ENCODE data around the gene PSMD9.

Gene PSMD9

DNA sequence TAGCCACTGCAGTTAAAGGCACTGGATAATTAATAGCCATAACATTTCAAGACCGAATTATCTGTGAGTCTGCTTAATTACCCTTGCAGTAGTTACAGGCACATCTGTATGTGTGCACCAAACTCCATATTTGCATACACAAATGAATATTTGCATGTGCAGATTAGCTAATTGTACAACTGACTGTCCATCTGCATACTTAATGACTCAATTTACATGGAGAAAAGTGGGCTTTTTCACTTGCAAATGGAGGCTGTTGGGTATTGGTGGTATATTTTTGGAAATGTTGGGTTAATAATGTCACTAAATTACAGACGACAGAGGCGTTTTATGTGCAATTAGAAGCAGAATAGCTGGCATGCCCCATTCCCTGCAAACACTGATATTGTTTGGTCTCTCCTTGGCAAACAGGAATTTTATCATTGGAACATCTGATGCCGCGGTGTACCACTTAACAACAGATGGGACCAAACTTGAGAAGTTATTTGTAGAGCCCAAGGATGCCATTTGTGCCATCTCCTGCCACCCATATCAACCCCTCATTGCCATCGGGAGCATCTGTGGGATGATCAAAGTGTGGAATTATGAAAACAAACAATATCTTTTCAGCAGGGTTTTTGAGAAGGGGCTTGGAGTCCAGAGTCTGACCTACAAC lies 69.4 kb downstream of the PSMD9 start:
- DNase-seq: no peak

DNA sequence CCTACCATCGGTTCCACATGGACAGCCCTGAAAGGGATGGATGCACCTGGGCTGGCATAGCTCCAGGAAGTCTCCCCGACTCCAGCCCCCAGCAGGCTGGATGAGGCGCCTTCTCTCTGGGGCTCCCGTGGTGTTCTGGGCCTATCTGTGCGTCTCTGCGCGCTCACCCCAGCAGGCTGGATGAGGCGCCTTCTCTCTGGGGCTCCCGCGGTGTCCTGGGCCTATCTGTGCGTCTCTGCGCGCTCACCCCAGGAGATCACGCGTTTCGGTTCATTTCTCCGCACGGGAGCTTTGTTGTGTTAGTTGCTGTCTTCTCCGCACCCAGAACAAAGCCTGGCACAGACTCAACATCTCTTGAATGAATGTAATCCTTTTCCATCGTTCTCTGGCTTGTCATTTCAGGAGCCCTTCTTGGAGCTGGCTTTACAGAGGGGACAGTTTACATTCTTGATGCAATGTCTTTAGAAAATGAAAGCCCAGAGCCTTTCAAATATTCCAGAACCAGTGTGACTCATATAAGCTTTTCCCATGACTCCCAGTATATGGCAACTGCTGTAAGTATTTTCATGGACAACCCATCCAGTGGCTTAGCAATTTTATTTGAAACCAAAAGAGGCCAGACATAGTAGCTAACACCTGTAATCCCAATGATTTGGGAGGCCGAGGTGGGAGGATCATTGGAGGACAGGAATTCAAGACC lies 70.1 kb downstream of the PSMD9 start:
- DNase-seq: no peak

DNA sequence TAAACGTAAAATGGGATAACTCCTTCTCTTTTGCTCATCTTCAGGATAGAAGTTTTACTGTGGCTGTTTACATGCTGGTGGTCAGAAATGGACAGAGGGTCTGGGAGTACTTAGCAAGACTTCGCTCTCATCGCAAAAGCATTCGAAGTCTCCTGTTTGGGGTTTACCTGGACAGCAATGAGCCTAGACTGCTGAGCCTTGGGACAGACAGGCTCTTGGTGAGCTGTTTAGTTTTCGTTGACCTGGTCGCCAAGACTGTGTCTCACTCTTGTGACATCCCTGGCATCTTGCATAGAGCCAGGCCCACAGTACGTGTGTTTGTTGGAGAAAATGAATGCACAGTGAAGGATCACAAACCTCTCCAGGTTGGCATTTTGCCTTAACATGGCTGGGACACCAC lies 72.0 kb downstream of the PSMD9 start:
- no peak for DNase-seq

DNA sequence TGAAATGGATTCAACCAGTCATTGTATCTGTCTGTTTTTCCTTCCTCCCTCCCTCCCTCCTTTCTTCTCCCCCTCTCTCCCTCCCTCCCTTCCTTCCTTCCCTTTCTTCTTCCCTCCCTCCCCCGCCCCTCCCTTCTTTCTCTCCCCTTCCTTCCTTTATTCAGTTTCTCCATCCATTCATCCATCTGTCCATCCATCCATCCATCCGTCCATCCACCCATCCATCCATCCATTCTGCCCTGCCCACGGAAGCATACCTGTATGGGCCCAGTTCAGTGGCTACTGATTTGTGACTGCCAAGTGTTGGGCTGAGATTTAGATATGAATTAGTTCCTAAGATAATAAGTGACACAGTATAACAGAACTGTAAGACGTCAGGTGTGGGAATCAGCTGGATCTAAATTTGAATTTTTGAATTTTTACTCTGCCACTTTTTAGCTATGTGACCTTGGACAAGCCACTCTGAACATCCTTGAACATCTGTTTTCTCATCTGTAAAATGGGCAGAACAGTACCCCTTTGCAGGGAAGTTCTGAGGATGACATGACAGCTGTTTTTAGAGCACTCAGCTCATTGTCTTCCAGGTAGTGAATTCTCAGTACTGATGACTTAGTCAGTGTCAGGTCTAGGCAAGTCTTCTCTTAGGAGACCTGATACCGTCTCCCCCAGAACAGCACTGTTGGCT lies 72.7 kb downstream of the PSMD9 start:
- no peak for DNase-seq

DNA sequence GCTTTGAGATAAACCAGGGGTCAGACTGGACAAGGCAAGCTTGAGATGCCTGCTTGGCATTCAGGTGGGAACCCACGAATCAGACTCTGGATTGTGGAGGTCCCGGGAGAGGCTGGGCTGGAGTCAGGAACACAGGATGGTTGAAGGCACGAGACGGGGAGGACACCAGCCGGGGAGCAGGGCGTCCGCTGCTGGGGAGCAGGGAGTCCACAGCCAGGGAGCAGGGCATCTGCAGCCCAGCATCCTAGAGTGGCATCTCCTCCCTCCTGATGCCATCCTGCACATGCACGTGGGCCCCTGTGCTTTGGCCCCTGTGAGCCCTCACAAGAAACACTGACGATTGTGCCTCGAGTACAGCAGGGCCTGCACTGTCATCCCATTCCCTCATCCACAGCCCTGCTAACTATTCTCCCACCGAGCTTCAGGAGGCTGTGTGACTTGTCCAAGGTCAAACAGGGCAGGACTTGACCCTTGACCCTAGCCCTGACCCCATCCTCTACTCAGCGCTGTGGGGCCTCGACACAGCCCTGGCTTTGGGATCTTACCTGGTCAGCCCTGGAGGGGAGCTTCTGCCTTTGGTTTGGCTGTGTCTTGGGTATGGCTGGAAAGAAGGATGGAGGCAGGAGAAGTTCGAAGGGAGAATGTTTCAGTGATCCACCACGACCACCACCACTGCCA lies 74.9 kb downstream of the PSMD9 start:
- no peak for DNase-seq

DNA sequence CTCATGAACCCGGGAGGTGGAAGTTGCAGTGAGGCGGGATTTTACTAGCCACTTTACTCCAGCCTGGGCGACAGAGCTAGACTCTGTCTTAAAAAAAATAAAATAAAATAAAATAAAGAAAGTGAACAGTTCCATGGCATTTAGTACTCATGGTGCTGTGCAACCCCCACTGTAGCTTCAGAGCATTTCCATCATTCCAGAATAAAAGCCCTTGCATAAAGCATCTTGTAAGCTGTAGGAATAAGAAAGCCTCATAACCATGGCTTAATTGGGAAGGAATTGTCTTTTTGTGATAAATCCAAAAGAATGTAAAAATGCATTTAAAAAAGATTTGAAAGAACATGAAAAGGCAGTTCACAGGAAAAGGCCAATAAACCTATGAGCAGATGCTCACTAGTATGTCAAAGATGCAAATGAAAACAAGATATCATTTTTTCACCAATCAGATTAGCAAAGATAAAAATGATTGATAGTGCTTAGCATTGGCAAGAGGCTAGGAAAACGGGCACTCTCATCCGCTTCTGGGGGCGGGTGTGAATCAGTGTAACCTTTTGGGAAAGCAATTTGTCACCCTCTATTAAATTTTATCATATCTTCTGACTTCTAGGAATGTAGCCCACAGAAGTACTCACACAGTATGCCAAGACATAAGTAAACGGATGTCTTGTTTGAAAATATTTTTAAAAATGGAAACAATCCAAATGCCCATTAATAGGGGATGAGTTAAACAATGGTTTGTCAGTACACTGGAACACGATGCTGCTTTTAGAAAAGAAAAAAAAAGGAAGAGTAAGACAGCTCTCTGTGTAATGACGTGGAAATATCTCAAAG lies 76.4 kb downstream of the PSMD9 start:
- peak; percentile 92 for DNase-seq

DNA sequence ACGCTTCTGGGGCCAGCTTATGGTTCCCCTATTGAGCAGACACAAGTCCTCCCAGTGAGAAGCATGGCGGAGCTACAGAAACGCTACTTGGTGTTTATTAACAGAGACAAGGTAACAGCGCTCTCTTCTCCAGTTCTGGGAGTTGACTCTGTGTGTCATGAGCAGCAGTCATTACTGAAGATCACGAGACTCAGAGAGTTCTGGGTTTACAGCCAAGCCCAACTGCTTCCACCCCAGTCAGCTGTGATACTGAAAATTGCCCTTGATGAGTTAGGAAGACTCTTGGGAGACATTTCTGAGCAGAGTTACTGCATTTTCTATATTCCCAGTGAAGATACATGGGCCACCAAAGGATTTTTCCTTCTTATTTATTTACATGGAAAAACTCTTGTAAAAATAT lies 78.4 kb downstream of the PSMD9 start:
- no peak for DNase-seq
